OCI-LY3 (cell line): Measurements from ENCODE around the gene CLN3.

Experiments
- EZH2phosphoT487 ChIP-seq: fragments of 200-600 bp; shearing (Covaris generic); IDR thresholded peaks from 2 replicates; pipeline ENCODE4 v1.6.1; 2018; ENCODE audit warnings: antibody characterized with exemption, mixed run types, low read depth
- TF ChIP-seq, protein P1 (sequence below): fragments of 200-600, 300-600 bp; sonication (generic); IDR thresholded peaks from 2 replicates; pipeline ENCODE4 v1.5.1; 2014; ENCODE audit warnings: antibody characterized with exemption, low read length, low read depth

DNA sequence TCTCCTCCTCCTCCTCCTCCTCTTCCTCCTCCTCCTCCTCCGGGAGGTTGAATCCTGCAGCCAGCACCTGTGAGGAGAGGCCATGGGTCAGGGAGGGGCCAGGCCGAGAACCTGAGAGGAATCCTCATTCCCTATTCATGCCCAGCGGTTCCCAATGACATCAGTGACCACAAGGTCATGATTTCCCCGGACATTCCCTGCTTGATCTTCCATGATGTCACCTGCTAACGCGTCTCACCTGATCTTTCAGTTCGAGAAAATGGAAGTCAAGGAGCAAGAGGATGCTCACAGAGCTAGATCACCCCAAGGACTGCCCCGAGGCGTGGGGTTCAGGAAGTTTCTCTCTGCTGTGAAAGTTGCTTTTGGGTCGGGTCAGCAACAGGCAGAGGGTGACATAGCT is 8.0 kb upstream of the CLN3 start:
- TF ChIP-seq, protein P1, sequence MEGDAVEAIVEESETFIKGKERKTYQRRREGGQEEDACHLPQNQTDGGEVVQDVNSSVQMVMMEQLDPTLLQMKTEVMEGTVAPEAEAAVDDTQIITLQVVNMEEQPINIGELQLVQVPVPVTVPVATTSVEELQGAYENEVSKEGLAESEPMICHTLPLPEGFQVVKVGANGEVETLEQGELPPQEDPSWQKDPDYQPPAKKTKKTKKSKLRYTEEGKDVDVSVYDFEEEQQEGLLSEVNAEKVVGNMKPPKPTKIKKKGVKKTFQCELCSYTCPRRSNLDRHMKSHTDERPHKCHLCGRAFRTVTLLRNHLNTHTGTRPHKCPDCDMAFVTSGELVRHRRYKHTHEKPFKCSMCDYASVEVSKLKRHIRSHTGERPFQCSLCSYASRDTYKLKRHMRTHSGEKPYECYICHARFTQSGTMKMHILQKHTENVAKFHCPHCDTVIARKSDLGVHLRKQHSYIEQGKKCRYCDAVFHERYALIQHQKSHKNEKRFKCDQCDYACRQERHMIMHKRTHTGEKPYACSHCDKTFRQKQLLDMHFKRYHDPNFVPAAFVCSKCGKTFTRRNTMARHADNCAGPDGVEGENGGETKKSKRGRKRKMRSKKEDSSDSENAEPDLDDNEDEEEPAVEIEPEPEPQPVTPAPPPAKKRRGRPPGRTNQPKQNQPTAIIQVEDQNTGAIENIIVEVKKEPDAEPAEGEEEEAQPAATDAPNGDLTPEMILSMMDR = no peak
- TF ChIP-seq EZH2phosphoT487 = no peak
